Trophoblast cell (in vitro differentiated cells and primary cell): ENCODE data around the gene KIRREL2.
A peak's percentile ranks its signal among the peaks of the same experiment; 100 is the strongest.

Experiments
- DNase-seq, 2 donors: peaks; one replicate each; pipeline ENCODE4 v3.0.0-alpha.2; 2016
- H2AFZ ChIP-seq: 2 replicates; pipeline ENCODE4 v1.6.1; 2013; ENCODE audit warnings: low read length, moderate library complexity, mild to moderate bottlenecking; ENCODE audit not compliant: insufficient read depth, poor library complexity
- H2AK5ac ChIP-seq: 2 replicates; pipeline ENCODE4 v1.6.1; 2013; ENCODE audit warnings: mild to moderate bottlenecking, low read length
- H2BK120ac ChIP-seq: 2 replicates; pipeline ENCODE4 v1.6.1; 2013; ENCODE audit warnings: low read length, mild to moderate bottlenecking, moderate library complexity; ENCODE audit not compliant: insufficient read depth, poor library complexity
- H2BK12ac ChIP-seq: 2 replicates; pipeline ENCODE4 v1.6.1; 2013; ENCODE audit warnings: mild to moderate bottlenecking, low read length, moderate library complexity
- H2BK5ac ChIP-seq: 2 replicates; pipeline ENCODE4 v1.6.1; 2013; ENCODE audit warnings: low read length, low read depth, moderate library complexity, mild to moderate bottlenecking; ENCODE audit not compliant: poor library complexity
- H3K14ac ChIP-seq: 2 replicates; pipeline ENCODE4 v1.6.1; 2013; ENCODE audit warnings: mild to moderate bottlenecking, low read length
- H3K18ac ChIP-seq: 2 replicates; pipeline ENCODE4 v1.6.1; 2013; ENCODE audit warnings: mild to moderate bottlenecking, low read length
- H3K23ac ChIP-seq: 2 replicates; pipeline ENCODE4 v1.6.1; 2013; ENCODE audit warnings: low read length
- H3K27ac ChIP-seq: 2 replicates; pipeline ENCODE4 v1.5.1; 2013; ENCODE audit warnings: low read depth, mild to moderate bottlenecking, inconsistent platforms, low read length, moderate library complexity
- H3K27me3 ChIP-seq: 2 replicates; pipeline ENCODE4 v1.6.1; 2013; ENCODE audit warnings: inconsistent platforms, mild to moderate bottlenecking, low read length, moderate library complexity; ENCODE audit not compliant: insufficient read depth
- H3K36me3 ChIP-seq, 2 experiments: 1 replicate in 1 of 2; 2 replicates in 1 of 2; pipeline ENCODE4 v1.6.1; 2013; ENCODE audit warnings: low read length in 2 of 2, mild to moderate bottlenecking in 2 of 2, moderate library complexity in 1 of 2; ENCODE audit not compliant: insufficient read depth in 2 of 2, control insufficient read depth in 1 of 2
- H3K4ac ChIP-seq: 2 replicates; pipeline ENCODE4 v1.6.1; 2013; ENCODE audit warnings: low read depth, mild to moderate bottlenecking, low read length, moderate library complexity
- H3K4me1 ChIP-seq, 2 experiments: 1 replicate in 1 of 2; 2 replicates in 1 of 2; pipeline ENCODE4 v1.6.1; 2013; ENCODE audit warnings: low read length in 2 of 2, mild to moderate bottlenecking in 2 of 2, moderate library complexity in 1 of 2; ENCODE audit not compliant: insufficient read depth in 2 of 2, control insufficient read depth in 1 of 2
- H3K4me2 ChIP-seq: 2 replicates; pipeline ENCODE4 v1.6.1; 2013; ENCODE audit warnings: inconsistent platforms, mild to moderate bottlenecking, low read length, moderate library complexity
- H3K4me3 ChIP-seq: 2 replicates; pipeline ENCODE4 v1.5.1; 2013; ENCODE audit warnings: mild to moderate bottlenecking, low read depth, low read length, inconsistent platforms
- H3K79me1 ChIP-seq: one replicate; pipeline ENCODE4 v1.6.1; 2013; ENCODE audit warnings: low read length
- H3K79me2 ChIP-seq: 2 replicates; pipeline ENCODE4 v1.6.1; 2013; ENCODE audit warnings: low read length, mild to moderate bottlenecking; ENCODE audit not compliant: control insufficient read depth, insufficient read depth, poor library complexity
- H3K9ac ChIP-seq: 2 replicates; pipeline ENCODE4 v1.6.1; 2013; ENCODE audit warnings: mild to moderate bottlenecking, low read length
- H3K9me3 ChIP-seq: 2 replicates; pipeline ENCODE4 v1.6.1; 2013; ENCODE audit warnings: low read depth, mild to moderate bottlenecking, control low read depth, inconsistent platforms, low read length; ENCODE audit not compliant: insufficient read depth
- H4K12ac ChIP-seq: 2 replicates; pipeline ENCODE4 v1.6.1; 2013; ENCODE audit warnings: low read depth, mild to moderate bottlenecking, low read length, moderate library complexity
- H4K8ac ChIP-seq: 2 replicates; pipeline ENCODE4 v1.6.1; 2013; ENCODE audit warnings: low read depth, mild to moderate bottlenecking, low read length, moderate library complexity
- H4K91ac ChIP-seq: one replicate; pipeline ENCODE4 v1.6.1; 2013; ENCODE audit warnings: low read depth, mild to moderate bottlenecking, low read length, moderate library complexity
- WGBS: extraction: QIAGEN DNeasy Blood & Tissue Kit; methylation state at CpG from one replicate; pipeline ENCODE4 v1.1.7; 2013; ENCODE audit warnings: missing lambda C conversion rate; ENCODE audit not compliant: insufficient read length, insufficient coverage; ENCODE audit errors: extremely low coverage; 5-methylcytosine and 5-hydroxymethylcytosine counted together

KIRREL2 gene

DNA sequence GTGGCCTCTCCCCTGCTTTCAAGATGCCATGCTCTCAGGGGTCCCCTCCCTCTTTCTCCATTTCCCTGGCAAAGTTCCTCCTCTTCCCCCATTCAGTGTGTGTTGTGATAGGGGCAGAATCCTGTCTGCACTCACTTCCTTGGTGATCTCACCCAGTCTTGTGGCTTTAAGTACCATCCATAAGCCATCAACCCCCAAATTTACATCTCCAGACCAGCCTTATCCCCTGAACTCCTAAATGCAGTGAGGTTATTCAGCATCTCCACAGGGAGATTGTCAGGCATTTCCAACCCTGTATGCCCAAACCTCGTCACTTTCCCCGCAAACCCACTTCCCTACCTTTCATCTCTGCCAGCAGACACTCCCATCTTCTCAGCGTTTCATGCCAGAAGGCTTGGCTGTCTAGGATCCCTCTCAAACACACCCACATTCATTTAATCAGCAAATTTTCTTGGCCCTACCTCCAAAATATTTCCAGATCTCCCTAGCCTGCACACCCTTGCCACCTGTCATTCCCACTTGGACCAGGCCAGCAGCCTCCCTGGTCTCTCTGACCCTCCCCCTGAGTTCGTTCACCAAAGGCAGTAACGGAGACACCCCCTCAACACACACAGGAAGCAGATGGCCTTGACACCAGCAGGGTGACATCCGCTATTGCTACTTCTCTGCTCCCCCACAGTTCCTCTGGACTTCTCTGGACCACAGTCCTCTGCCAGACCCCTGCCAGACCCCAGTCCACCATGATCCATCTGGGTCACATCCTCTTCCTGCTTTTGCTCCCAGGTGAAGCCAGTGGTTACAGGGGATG lies 45.3 kb downstream of the KIRREL2 start, which contains the start of gene HCST:
HCST (plus strand) TSS at position 676 of the 808 bp plus-strand sequence; CDS start at position 741, 65 bp downstream.
- H3K9me3 ChIP-seq = no peaks in the 10 kb centered on the region
- H4K12ac ChIP-seq = peak within 1 kb of the TSS; percentile 94
- H2AFZ ChIP-seq = peak within 1 kb of the TSS; percentile 42
- peak in 1 of 2 donors; percentile 53 for DNase-seq
- peaks cover 8 to 14% of the 10 kb centered on the region in 2 experiments for H3K36me3 ChIP-seq
- H3K9ac ChIP-seq = no peak within 1 kb of the TSS
- no peak within 1 kb of the TSS for H3K23ac ChIP-seq
- peak within 1 kb of the TSS; percentile 7 for H2BK12ac ChIP-seq
- H3K79me2 ChIP-seq = peaks cover 8% of the 10 kb centered on the region
- peak within 1 kb of the TSS; percentile 88 for H4K8ac ChIP-seq
- peak within 1 kb of the TSS; percentile 60 for H3K4me2 ChIP-seq
- peak within 1 kb of the TSS; percentile 9 for H2AK5ac ChIP-seq
- H4K91ac ChIP-seq = peak within 1 kb of the TSS; percentile 25
- H3K4ac ChIP-seq = no peak within 1 kb of the TSS
- no peak within 1 kb of the TSS for H2BK5ac ChIP-seq
- peaks cover 13 to 24% of the 10 kb centered on the region in 2 experiments for H3K4me1 ChIP-seq
- H2BK120ac ChIP-seq = peak within 1 kb of the TSS; percentile 50
- no peaks in the 10 kb centered on the region for H3K27me3 ChIP-seq
- H3K18ac ChIP-seq = no peak within 1 kb of the TSS
- no peak within 1 kb of the TSS for H3K27ac ChIP-seq
- H3K79me1 ChIP-seq = peaks cover 13% of the 10 kb centered on the region
- H3K4me3 ChIP-seq = no peak within 1 kb of the TSS
- H3K14ac ChIP-seq = peak within 1 kb of the TSS; percentile 47
- WGBS = no CpG with 5 or more reads among the region's 6 CpGs

DNA sequence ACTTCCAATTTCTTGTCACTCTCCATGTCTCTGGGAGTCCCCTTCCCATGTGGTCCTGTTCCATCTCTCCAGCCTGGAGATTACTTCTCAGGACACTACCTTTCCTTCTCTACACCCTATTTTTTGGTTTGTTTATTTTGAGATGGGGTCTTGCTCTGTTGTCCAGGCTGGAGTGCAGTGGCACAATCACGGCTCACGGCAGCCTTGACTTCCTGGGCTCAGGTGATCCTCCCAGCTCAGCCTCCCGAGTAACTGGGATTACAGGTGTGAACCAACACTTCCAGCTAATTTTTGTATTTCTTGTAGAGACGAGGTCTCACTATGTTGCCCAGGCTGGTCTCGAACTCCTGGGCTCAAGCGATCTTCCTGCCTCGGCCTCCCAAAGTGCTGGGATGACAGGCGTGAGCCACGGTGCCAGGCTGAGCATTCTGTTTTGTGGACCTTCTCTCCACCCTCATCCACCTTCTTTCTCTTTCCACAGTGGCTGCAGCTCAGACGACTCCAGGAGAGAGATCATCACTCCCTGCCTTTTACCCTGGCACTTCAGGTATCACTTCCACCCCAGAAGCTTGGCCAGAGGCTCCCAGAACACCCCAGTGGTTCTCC lies 46.3 kb downstream of the KIRREL2 start:
- H2BK5ac ChIP-seq = no peak overlapping the region
- H4K12ac ChIP-seq = peak overlapping the region; percentile 94
- peak overlapping the region; percentile 25 for H4K91ac ChIP-seq
- no CpG with 5 or more reads among the region's 10 CpGs for WGBS
- peaks cover 0 to 5% of the 10 kb centered on the region in 2 experiments for H3K36me3 ChIP-seq
- H3K27ac ChIP-seq = no peak overlapping the region
- H3K79me2 ChIP-seq = peaks cover 8% of the 10 kb centered on the region
- H3K27me3 ChIP-seq = no peaks in the 10 kb centered on the region
- peak overlapping the region; percentile 50 for H2BK120ac ChIP-seq
- peak overlapping the region; percentile 88 for H4K8ac ChIP-seq
- H3K9ac ChIP-seq = no peak overlapping the region
- H3K9me3 ChIP-seq = no peaks in the 10 kb centered on the region
- H3K23ac ChIP-seq = no peak overlapping the region
- H2BK12ac ChIP-seq = no peak overlapping the region
- no peak overlapping the region for H2AK5ac ChIP-seq
- H3K4ac ChIP-seq = no peak overlapping the region
- H3K18ac ChIP-seq = no peak overlapping the region
- peaks cover 13 to 24% of the 10 kb centered on the region in 2 experiments for H3K4me1 ChIP-seq
- no peak overlapping the region for H3K4me3 ChIP-seq
- no peak for DNase-seq
- peak overlapping the region; percentile 47 for H3K14ac ChIP-seq
- peak overlapping the region; percentile 60 for H3K4me2 ChIP-seq
- peak overlapping the region; percentile 42 for H2AFZ ChIP-seq
- peaks cover 13% of the 10 kb centered on the region for H3K79me1 ChIP-seq

GRCh38 chr19:35903550-35904179 lies 47.0 kb downstream of the KIRREL2 start:
- no CpG with 5 or more reads among the region's 24 CpGs for whole genome bisulfite sequencing
- Histone ChIP-seq H3K4me1 (peaks cover 13 to 21% of the 10 kb centered on the region in 2 experiments), H3K27ac (no peak overlapping the region), H2BK5ac (no peak overlapping the region), H3K4me3 (no peak overlapping the region), H3K9me3 (no peaks in the 10 kb centered on the region), H4K91ac (peak overlapping the region; percentile 25), H3K4ac (no peak overlapping the region), H4K8ac (peak overlapping the region; percentile 88), H4K12ac (peak overlapping the region; percentile 94), H2BK120ac (peak overlapping the region; percentile 50), H3K14ac (peak overlapping the region; percentile 47), H3K27me3 (no peaks in the 10 kb centered on the region), H3K4me2 (peak overlapping the region; percentile 60), H3K23ac (no peak overlapping the region), H2AK5ac (no peak overlapping the region), H2BK12ac (no peak overlapping the region), H3K36me3 (no peaks in the 10 kb centered on the region), H3K18ac (no peak overlapping the region), H3K79me2 (peaks cover 8% of the 10 kb centered on the region), H2AFZ (peak overlapping the region; percentile 42), H3K79me1 (peaks cover 13% of the 10 kb centered on the region), H3K9ac (no peak overlapping the region)
- peak; percentile 91 to 97 for DNase-seq

DNA sequence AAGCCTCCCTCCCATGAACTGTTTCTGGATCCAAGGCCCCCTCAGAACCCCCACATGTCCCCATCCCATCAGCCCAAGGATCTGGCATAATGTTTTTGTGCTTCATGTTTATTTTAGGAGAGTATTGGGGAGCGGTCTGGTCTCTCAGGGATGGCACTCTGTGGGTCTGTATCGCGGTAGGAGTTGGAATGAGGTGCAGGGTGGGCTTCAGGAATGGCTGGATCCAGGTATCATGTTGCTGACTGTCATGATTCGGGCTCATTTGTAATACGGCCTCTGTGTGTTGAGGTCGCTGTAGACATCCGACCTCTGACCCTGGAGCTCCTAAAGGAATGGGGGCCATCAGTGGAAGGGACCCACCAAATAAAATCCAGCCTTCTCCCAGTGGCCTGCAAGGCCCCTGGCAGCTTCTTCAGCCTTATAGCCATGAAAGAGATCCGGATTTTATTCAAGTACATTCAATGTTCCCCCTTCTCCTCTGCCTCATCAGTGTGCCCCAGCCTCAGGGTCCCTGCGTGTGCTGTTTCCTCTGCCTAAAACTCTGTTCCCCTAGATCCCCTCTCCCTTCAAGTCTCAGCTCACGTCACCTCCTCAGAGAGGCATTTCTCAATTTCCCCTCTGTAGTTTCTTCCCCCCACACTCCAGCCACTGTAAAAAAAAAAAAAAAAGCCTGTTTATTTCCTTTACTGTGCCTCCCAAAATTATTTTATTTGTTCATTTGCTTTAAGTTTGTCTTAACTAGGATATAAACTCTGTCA lies 47.8 kb downstream of the KIRREL2 start:
- H3K4me2 ChIP-seq = no peak overlapping the region
- no peak overlapping the region for H2BK5ac ChIP-seq
- DNase-seq = no peak
- no peaks in the 10 kb centered on the region for H3K36me3 ChIP-seq
- no peaks in the 10 kb centered on the region for H3K9me3 ChIP-seq
- no peak overlapping the region for H4K91ac ChIP-seq
- no peak overlapping the region for H3K27ac ChIP-seq
- H2AFZ ChIP-seq = no peak overlapping the region
- no peak overlapping the region for H2AK5ac ChIP-seq
- H3K9ac ChIP-seq = no peak overlapping the region
- H3K79me2 ChIP-seq = peaks cover 5% of the 10 kb centered on the region
- WGBS = no CpG with 5 or more reads among the region's 10 CpGs
- no peak overlapping the region for H2BK12ac ChIP-seq
- no peaks in the 10 kb centered on the region for H3K27me3 ChIP-seq
- no peak overlapping the region for H3K14ac ChIP-seq
- no peak overlapping the region for H3K4ac ChIP-seq
- peaks cover 13 to 18% of the 10 kb centered on the region in 2 experiments for H3K4me1 ChIP-seq
- H3K18ac ChIP-seq = no peak overlapping the region
- no peak overlapping the region for H3K23ac ChIP-seq
- H2BK120ac ChIP-seq = no peak overlapping the region
- H3K79me1 ChIP-seq = peaks cover 10% of the 10 kb centered on the region
- H4K12ac ChIP-seq = no peak overlapping the region
- H3K4me3 ChIP-seq = no peak overlapping the region
- H4K8ac ChIP-seq = no peak overlapping the region
